Activated T-cell treated with anti-CD3 and anti-CD28 coated beads, Interleukin-2, amount 50 U/mL, for 24 hours (primary cell): ENCODE measurements around the gene CBX2.

Source experiments
- DNase-seq: peaks from one replicate; pipeline ENCODE4 v3.0.0-alpha.2; 2020
- H3K27ac Mint-ChIP-seq: 2 replicates; pipeline ENCODE4 v1.8.0; 2020; ENCODE audit warnings: mild to moderate bottlenecking, mixed read lengths
- H3K27me3 Mint-ChIP-seq: 2 replicates; pipeline ENCODE4 v1.8.0; 2020; ENCODE audit warnings: mixed read lengths
- H3K36me3 Mint-ChIP-seq: 2 replicates; pipeline ENCODE4 v1.8.0; 2020; ENCODE audit warnings: low read depth, mixed read lengths
- H3K4me1 Mint-ChIP-seq: 2 replicates; pipeline ENCODE4 v1.8.0; 2020; ENCODE audit warnings: low read depth, mixed read lengths
- H3K4me3 Mint-ChIP-seq: 2 replicates; pipeline ENCODE4 v1.8.0; 2020; ENCODE audit warnings: mild to moderate bottlenecking, moderate library complexity, mixed read lengths
- H3K9me3 Mint-ChIP-seq: 2 replicates; pipeline ENCODE4 v1.8.0; 2020; ENCODE audit warnings: mixed read lengths

CBX2 gene

DNA sequence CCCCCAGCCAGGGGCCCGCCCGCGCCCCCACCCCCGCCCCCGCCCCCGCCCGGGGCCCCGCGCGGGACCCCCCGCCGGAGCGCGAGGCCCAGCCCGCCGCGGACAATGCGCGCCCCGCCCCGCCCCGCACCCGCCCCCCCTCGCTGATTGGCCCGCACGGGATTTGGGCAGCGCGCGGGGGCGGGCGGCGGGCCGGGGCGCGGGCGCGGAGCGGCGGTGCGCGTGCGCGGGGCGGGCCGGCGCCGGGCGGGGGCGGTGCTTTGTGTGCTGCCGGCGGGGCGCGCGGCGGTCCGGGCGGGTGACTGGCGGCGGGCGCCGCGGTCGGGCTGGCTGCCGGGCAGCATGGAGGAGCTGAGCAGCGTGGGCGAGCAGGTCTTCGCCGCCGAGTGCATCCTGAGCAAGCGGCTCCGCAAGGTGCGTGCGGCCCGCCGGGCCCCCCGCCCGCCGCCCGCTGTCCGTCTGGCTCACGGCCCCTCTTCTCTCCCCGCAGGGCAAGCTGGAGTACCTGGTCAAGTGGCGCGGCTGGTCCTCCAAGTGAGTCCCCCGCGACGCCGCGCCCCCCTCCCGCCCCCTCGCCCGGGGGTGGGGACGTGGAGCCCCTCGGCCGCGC, at the start of gene CBX2:
TSS of gene CBX2 (plus strand) at position 255 of the 610 bp plus-strand sequence. CDS start at position 343, 88 bp downstream.
- Mint-ChIP-seq H3K27me3 (peaks cover 87% of the 10 kb centered on the region), H3K36me3 (no peaks in the 10 kb centered on the region), H3K27ac (peak within 1 kb of the TSS; percentile 76), H3K4me1 (peaks cover 21% of the 10 kb centered on the region), H3K9me3 (no peaks in the 10 kb centered on the region), H3K4me3 (peak within 1 kb of the TSS; percentile 80)
- DNase-seq = peak; percentile 89

DNA sequence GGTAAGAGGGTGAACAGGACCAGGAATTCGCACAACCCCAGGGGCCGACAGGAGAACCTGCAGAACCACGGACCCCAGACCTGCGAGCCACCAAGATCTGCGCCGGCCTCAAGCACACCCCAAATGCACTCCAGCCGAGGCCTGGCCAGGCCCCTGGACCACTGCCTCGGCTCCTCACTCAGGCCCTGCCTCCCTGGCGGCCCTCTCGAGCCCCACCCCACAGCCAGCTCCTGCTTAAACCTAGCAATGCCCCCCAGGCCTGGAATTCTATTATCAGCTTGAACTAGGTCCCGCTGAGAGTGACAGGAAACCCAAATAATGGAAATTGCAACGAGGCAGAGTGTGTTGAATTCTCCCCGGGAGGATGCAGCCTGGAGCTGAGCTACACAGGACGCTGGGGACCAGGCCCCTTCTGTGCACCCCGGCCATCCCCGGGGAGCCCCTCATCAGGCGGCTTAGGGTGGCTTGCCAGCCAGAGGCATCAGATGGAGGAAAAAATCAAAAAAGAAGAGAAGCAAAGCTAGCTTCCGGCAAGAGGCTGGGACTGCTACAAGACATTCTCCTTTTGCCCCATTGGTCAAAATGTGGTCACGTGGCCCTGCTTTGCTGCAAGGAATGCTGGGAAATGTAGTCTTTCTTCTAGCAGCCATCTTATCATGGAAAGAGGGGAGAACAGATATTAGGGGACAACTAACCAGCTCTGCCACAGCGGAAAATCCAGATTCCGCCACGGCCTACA, 49.6 kb upstream of the CBX2 start:
- Mint-ChIP-seq H3K4me3 (peak overlapping the region; percentile 57), H3K27ac (peak overlapping the region; percentile 76), H3K36me3 (no peaks in the 10 kb centered on the region), H3K27me3 (no peaks in the 10 kb centered on the region), H3K9me3 (no peaks in the 10 kb centered on the region), H3K4me1 (peaks cover 12% of the 10 kb centered on the region)
- peak; percentile 84 for DNase-seq

DNA sequence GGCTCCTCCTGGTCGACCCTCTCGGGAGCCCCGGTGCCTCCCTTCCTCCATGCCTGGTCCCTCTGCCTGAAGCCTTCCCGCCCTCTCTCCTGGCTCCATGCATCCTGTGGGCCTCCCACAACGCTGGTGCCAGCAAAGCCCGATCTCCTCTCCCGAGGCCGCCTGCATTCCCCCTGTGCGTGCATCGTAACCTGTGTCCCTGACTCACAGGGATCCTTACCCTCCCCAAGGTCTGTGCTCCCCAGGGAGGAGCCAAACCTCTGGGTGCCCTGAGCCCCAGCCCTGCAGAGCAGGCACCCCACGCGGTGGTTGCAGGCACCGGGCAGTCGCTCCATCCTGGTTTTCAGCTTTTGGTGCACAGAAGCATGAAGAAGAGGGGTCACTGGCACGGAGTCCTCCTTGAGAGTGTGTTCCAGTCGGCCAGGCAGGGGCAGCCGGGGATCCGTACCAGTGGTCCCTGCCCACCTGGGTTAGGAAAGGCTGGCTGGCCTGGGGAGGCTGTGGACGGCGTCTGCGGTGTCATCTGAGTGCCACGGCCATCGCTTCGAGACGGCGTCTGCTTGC, 49.0 kb upstream of the CBX2 start:
- peak overlapping the region; percentile 76 for H3K27ac Mint-ChIP-seq

DNA sequence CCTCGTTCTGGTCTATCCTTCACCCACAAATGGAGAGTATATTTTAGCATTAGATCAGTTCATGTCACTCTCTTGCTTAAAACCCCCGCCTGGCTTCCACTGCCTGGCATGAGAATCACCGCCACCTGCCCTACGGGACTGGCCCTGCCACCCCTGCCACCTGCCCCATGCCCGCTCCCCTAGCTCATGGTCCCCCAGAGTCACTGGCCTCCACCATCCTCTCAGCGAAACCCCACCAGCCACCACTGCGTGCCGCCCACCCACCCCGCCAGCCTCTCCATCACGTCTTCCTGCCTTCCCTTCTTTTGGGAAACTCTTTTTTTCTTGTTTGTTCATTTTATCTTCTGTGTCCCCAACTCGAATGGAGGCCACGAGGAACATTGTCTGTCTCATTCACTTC, 48.2 kb upstream of the CBX2 start:
- Mint-ChIP-seq H3K4me3 (no peak overlapping the region), H3K27ac (no peak overlapping the region), H3K27me3 (no peaks in the 10 kb centered on the region), H3K4me1 (peaks cover 12% of the 10 kb centered on the region), H3K9me3 (no peaks in the 10 kb centered on the region), H3K36me3 (no peaks in the 10 kb centered on the region)
- no peak for DNase-seq

More for the DNA sequence above, 49.0 kb upstream of the CBX2 start:
- Mint-ChIP-seq H3K36me3 (no peaks in the 10 kb centered on the region), H3K4me3 (no peak overlapping the region), H3K9me3 (no peaks in the 10 kb centered on the region), H3K27me3 (no peaks in the 10 kb centered on the region), H3K4me1 (peaks cover 12% of the 10 kb centered on the region)
- DNase-seq = no peak

DNA sequence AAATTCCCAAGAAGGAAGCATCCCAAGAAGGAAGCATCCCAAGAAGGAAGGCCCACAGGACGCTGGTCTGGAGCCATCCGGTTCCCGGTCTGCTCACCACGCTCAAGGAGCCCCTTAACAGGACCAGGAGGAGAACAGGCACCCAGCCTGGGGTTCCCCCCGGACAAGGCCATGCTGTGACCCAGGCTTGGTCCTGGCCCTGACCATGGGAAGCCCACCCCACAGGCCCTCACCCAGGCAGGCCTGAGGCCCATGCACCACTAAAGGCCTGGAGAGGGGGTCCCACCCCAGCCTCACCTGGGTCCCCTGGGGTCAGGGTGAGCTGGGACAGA, 47.5 kb upstream of the CBX2 start:
- Mint-ChIP-seq H3K27me3 (no peaks in the 10 kb centered on the region), H3K9me3 (no peaks in the 10 kb centered on the region), H3K27ac (no peak overlapping the region), H3K36me3 (no peaks in the 10 kb centered on the region), H3K4me3 (no peak overlapping the region), H3K4me1 (peaks cover 12% of the 10 kb centered on the region)
- no peak for DNase-seq

DNA sequence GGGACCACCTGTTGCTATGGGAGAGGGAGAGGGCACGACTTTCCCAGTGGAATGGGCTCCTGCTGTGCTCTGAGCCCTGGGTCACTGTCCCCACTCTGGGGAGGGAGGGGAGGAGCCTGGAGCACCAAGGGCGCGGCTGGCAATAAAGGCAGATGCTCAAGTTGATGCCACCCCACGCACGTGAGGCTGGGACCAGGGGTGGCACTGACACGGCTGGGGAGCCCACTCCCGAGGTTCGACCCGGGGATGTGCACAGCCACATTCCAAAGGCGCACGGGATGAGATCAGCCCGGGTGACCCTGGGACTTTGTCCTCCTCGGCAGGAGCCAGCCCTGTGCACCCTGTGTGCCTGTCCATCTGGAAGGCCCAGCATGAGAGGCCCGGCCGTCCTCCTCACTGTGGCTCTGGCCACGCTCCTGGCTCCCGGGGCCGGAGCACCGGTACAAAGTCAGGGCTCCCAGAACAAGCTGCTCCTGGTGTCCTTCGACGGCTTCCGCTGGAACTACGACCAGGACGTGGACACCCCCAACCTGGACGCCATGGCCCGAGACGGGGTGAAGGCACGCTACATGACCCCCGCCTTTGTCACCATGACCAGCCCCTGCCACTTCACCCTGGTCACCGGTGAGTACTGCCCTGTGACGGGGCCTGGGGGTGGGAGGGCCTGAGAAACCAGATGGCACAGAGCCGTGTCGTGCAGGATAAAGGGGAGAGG, 47.0 kb upstream of the CBX2 start, which contains the start of gene ENPP7:
TSS of gene ENPP7 (plus strand) at position 175 of the 715 bp plus-strand sequence. CDS start at position 372, 197 bp downstream.
- Mint-ChIP-seq H3K36me3 (no peaks in the 10 kb centered on the region), H3K9me3 (no peaks in the 10 kb centered on the region), H3K4me3 (no peak within 1 kb of the TSS), H3K4me1 (peaks cover 12% of the 10 kb centered on the region), H3K27ac (no peak within 1 kb of the TSS), H3K27me3 (no peaks in the 10 kb centered on the region)
- DNase-seq = no peak

DNA sequence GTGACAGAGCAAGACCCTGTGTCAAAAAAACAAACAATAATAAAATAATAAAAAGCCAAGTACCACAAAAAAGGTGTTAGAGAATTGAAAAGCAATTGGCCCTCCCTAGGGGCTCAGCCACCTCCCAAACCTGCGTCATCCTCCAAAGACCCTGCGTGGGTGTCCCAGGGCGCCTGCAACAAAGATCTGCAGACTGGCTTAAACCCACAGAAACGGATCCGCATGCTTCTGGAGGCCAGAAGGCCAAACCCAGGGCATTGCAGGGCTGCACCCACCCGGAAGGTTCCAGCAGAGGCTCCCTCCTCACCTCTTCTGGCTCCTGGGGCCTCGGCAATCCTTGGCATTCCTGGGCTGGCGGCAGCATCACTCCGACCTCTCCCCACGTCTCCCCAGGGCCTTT, 45.7 kb upstream of the CBX2 start:
- no peak for DNase-seq
- peaks cover 7% of the 10 kb centered on the region for H3K27me3 Mint-ChIP-seq
- H3K27ac Mint-ChIP-seq = no peak overlapping the region
- H3K4me3 Mint-ChIP-seq = no peak overlapping the region
- H3K9me3 Mint-ChIP-seq = no peaks in the 10 kb centered on the region
- H3K4me1 Mint-ChIP-seq = peaks cover 12% of the 10 kb centered on the region
- no peaks in the 10 kb centered on the region for H3K36me3 Mint-ChIP-seq

DNA sequence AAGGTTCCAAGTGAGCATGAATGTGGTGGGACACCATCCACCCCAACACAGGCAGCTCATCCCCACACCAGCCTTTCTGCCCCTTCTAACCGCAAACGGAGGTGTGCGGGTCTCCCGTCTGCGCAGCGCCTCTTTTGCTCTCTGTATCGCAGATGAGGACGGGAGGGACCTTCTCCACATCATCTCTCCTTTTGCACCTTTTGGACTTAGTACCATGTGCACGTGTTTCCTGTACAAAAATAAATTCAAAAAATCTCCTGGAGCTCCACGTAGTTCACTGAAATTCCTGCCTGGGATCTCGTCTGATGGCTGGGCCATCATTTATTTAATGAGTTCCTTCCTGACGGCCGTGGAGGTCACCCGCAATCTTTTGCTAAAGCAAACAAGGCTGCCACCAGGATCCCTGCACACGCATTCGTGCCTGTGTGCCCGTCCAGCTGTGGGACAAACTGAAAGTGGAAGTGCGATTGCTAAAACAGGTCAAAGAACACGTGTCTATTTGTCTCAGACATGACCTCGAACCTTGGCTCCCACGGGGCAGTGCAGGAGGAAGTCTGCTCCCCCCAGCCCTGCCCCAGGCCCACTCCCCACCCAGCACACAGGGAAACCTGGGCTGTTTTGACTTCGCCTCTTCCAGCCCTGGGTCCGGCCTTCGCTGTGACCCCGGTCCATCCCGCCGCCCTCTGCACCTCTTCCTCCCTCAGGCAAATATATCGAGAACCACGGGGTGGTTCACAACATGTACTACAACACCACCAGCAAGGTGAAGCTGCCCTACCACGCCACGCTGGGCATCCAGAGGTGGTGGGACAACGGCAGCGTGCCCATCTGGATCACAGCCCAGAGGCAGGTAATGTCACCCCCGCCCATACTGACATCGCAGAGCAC, 44.9 kb upstream of the CBX2 start:
- H3K27me3 Mint-ChIP-seq = peaks cover 11% of the 10 kb centered on the region
- no peak overlapping the region for H3K4me3 Mint-ChIP-seq
- DNase-seq = no peak
- no peaks in the 10 kb centered on the region for H3K9me3 Mint-ChIP-seq
- no peaks in the 10 kb centered on the region for H3K36me3 Mint-ChIP-seq
- H3K4me1 Mint-ChIP-seq = peaks cover 9% of the 10 kb centered on the region
- H3K27ac Mint-ChIP-seq = no peak overlapping the region

DNA sequence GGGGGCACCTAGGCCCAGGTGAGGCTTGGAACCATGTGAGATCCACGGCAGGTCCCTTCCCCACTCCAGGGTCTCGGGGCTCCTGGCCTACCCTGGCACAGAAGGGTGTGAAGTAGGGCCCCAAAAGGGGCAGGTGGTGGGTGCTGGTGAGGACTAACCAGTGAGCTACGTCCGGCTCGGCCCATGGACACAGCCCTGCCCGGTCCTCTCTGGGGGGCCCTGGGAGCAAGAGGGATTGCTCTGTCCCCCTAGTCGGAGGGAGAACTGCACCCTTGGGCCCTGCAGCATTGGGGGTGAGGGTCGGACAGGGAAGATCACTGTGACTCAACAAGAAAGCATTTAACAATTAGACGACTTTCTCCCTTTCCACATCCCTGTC, 44.3 kb upstream of the CBX2 start:
- Mint-ChIP-seq H3K9me3 (no peaks in the 10 kb centered on the region), H3K27ac (no peak overlapping the region), H3K4me3 (no peak overlapping the region), H3K27me3 (peaks cover 17% of the 10 kb centered on the region), H3K4me1 (peaks cover 3% of the 10 kb centered on the region), H3K36me3 (no peaks in the 10 kb centered on the region)
- no peak for DNase-seq

DNA sequence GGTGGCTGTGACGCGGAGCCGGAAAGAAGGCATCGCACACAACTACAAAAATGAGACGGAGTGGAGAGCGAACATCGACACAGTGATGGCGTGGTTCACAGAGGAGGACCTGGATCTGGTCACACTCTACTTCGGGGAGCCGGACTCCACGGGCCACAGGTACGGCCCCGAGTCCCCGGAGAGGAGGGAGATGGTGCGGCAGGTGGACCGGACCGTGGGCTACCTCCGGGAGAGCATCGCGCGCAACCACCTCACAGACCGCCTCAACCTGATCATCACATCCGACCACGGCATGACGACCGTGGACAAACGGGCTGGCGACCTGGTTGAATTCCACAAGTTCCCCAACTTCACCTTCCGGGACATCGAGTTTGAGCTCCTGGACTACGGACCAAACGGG, 42.9 kb upstream of the CBX2 start:
- Mint-ChIP-seq H3K27ac (no peak overlapping the region), H3K9me3 (no peaks in the 10 kb centered on the region)
- DNase-seq = no peak

DNA sequence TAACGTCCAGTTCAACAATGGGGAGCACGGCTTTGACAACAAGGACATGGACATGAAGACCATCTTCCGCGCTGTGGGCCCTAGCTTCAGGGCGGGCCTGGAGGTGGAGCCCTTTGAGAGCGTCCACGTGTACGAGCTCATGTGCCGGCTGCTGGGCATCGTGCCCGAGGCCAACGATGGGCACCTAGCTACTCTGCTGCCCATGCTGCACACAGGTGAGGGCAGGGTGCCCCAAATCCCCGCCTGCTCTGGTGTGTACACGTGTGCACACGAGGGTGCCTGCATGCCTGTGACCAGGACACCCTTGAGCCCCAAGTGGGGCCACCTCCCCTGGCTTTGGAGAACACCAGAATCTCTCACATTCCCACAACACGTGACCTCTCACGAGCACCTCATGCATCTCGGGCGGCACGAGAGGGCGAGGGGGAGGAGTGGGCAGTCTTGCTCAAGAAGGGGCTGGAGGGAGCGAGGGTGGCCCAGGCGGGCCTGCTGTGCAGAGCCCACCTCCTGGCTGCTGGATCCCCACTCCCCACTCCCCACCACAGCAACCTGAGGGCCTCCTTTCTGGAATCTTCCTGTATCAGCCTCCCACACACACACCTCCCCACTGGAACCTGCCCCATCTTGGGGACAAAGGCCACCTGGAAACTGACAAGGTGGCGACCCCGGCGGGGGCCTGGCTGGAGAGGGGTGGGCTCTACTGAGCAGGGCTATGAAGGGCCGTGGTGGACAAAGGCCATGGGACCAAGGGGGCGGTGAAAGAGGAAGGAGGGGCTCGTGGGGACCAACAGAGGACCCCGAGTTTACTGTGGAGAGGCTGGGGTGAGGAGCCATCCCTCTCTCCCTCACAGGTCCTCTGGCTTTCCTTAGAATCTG, 40.7 kb upstream of the CBX2 start:
- no peak overlapping the region for H3K4me3 Mint-ChIP-seq
- no peaks in the 10 kb centered on the region for H3K36me3 Mint-ChIP-seq
- no peaks in the 10 kb centered on the region for H3K9me3 Mint-ChIP-seq
- no peak for DNase-seq
- no peaks in the 10 kb centered on the region for H3K4me1 Mint-ChIP-seq
- no peak overlapping the region for H3K27ac Mint-ChIP-seq
- H3K27me3 Mint-ChIP-seq = peaks cover 39% of the 10 kb centered on the region

More for the DNA sequence above, 42.9 kb upstream of the CBX2 start:
- Mint-ChIP-seq H3K27me3 (peaks cover 31% of the 10 kb centered on the region), H3K4me3 (no peak overlapping the region), H3K36me3 (no peaks in the 10 kb centered on the region), H3K4me1 (no peaks in the 10 kb centered on the region)

DNA sequence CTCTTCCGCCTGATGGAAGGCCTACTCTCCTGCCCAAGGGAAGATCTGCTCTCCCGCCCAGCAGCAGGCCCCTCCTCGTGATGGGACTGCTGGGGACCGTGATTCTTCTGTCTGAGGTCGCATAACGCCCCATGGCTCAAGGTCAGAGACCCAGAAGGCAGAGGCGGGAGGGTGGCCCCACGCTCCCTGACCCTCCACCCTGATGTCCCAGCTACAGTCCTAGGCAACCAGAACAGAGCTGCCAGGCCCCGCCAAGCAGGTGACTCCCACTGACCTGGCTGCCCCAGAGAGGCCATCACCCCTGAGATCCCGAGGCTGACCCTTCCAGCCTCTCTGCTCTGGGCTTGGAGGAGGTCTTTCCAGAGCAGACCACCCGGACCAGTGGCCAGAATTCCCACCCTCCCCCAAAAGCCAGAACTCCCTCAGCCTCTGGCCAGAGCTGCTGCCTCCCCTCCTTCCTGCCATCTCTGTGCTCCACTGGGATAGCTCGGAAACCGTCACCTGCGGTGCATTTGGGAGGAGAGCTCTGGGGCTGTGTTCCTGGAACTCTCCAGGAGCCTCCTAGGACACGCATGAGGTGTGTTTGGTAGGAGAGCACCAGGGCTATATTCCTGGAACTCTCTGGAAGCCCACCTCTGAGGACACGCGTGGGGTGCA, 39.9 kb upstream of the CBX2 start:
- Mint-ChIP-seq H3K4me3 (no peak overlapping the region), H3K27ac (no peak overlapping the region), H3K9me3 (no peaks in the 10 kb centered on the region), H3K4me1 (no peaks in the 10 kb centered on the region), H3K27me3 (peaks cover 39% of the 10 kb centered on the region), H3K36me3 (no peaks in the 10 kb centered on the region)
- DNase-seq = no peak

DNA sequence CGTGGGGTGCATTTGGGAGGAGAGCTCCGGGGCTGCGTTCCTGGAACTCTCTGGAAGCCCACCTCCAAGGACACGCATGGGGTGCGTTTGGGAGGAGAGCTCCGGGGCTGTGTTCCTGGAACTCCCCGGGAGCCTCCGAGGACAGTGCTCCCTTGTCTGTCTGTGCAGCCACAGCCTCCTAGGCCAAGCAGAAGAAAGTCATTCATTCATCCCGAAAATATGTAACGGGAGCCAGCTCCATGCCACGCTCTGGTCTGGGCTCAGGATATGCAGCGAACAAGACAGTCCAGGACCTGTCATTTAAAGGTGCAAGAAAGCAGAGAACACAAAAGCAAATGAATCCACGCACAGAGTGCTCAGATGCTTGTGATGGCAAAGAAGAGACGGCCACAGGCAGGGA, 39.3 kb upstream of the CBX2 start:
- Mint-ChIP-seq H3K4me3 (no peak overlapping the region), H3K27ac (no peak overlapping the region), H3K36me3 (no peaks in the 10 kb centered on the region), H3K9me3 (no peaks in the 10 kb centered on the region), H3K4me1 (no peaks in the 10 kb centered on the region), H3K27me3 (peaks cover 43% of the 10 kb centered on the region)
- no peak for DNase-seq
